ENCODE results near the gene PDE1A.

GRCh38 chr2:182252534-182252933 is 174.3 kb downstream of the PDE1A start:
- TF ChIP-seq CTCF (IDR thresholded peaks at IDR 0.05) (no peak), POLR2AphosphoS5 (IDR thresholded peaks at IDR 0.05) (no peak), POLR2A (IDR thresholded peaks at IDR 0.05) (no peak), EP300 (IDR thresholded peaks at IDR 0.05) (no peak)

Measured in suprapubic skin (tissue), 4 donors.